GM10266 (cell line): ENCODE measurements around the gene SOSTDC1.
"Not testable (repeated sequence)": the region's sequence is repeated elsewhere in the genome, so short reads cannot be mapped to it uniquely, and the experiment has no call there.

Experiments
- DNase-seq: peaks from one replicate; pipeline ENCODE4 v3.0.0; 2012; ENCODE audit errors: extremely low spot score
- CTCF ChIP-seq: IDR thresholded peaks from 2 replicates; pipeline ENCODE4 v1.5.1; 2012; ENCODE audit warnings: mild to moderate bottlenecking, low read depth; ENCODE audit not compliant: control insufficient read depth, insufficient read depth; ENCODE audit errors: missing control alignments

Gene SOSTDC1

GRCh38 chr7:16465469-16466361, at the start of gene SOSTDC1:
TSS of gene SOSTDC1 (minus strand) at chr7:16465738. CDS start at chr7:16465668, 70 bp downstream.
- no peak for DNase-seq
- no peak for TF ChIP-seq CTCF

- DNase-seq = no peak
- no peak for TF ChIP-seq CTCF
Observed at GRCh38 chr7:16514729-16515128, 49.2 kb upstream of the SOSTDC1 start.

GRCh38 chr7:16514271-16514670, 48.7 kb upstream of the SOSTDC1 start:
- TF ChIP-seq CTCF = no peak
- DNase-seq = no peak

GRCh38 chr7:16512097-16512496, 46.6 kb upstream of the SOSTDC1 start:
- TF ChIP-seq CTCF = no peak

GRCh38 chr7:16511314-16511713, 45.8 kb upstream of the SOSTDC1 start:
- DNase-seq = no peak
- TF ChIP-seq CTCF = no peak

More at GRCh38 chr7:16512097-16512496, 46.6 kb upstream of the SOSTDC1 start:
- no peak for DNase-seq

- no peak for TF ChIP-seq CTCF
Observed at GRCh38 chr7:16509829-16510228, 44.3 kb upstream of the SOSTDC1 start.

GRCh38 chr7:16506422-16506821, 40.9 kb upstream of the SOSTDC1 start:
- DNase-seq = not testable (repeated sequence)

More at GRCh38 chr7:16509829-16510228, 44.3 kb upstream of the SOSTDC1 start:
- DNase-seq = no peak
